Trophoblast cell (in vitro differentiated cells and primary cell): ENCODE results near the gene CPA5.

Experiments used
- DNase-seq, 2 donors: peaks; one replicate each; pipeline ENCODE4 v3.0.0-alpha.2; 2016
- H2AFZ ChIP-seq: 2 replicates; pipeline ENCODE4 v1.6.1; 2013; ENCODE audit warnings: low read length, moderate library complexity, mild to moderate bottlenecking; ENCODE audit not compliant: insufficient read depth, poor library complexity
- H2AK5ac ChIP-seq: 2 replicates; pipeline ENCODE4 v1.6.1; 2013; ENCODE audit warnings: mild to moderate bottlenecking, low read length
- H2BK120ac ChIP-seq: 2 replicates; pipeline ENCODE4 v1.6.1; 2013; ENCODE audit warnings: low read length, mild to moderate bottlenecking, moderate library complexity; ENCODE audit not compliant: insufficient read depth, poor library complexity
- H2BK12ac ChIP-seq: 2 replicates; pipeline ENCODE4 v1.6.1; 2013; ENCODE audit warnings: mild to moderate bottlenecking, low read length, moderate library complexity
- H2BK5ac ChIP-seq: 2 replicates; pipeline ENCODE4 v1.6.1; 2013; ENCODE audit warnings: low read length, low read depth, moderate library complexity, mild to moderate bottlenecking; ENCODE audit not compliant: poor library complexity
- H3K14ac ChIP-seq: 2 replicates; pipeline ENCODE4 v1.6.1; 2013; ENCODE audit warnings: mild to moderate bottlenecking, low read length
- H3K18ac ChIP-seq: 2 replicates; pipeline ENCODE4 v1.6.1; 2013; ENCODE audit warnings: mild to moderate bottlenecking, low read length
- H3K23ac ChIP-seq: 2 replicates; pipeline ENCODE4 v1.6.1; 2013; ENCODE audit warnings: low read length
- H3K27ac ChIP-seq: 2 replicates; pipeline ENCODE4 v1.5.1; 2013; ENCODE audit warnings: low read depth, mild to moderate bottlenecking, inconsistent platforms, low read length, moderate library complexity
- H3K27me3 ChIP-seq: 2 replicates; pipeline ENCODE4 v1.6.1; 2013; ENCODE audit warnings: inconsistent platforms, mild to moderate bottlenecking, low read length, moderate library complexity; ENCODE audit not compliant: insufficient read depth
- H3K36me3 ChIP-seq, 2 experiments: 1 replicate in 1 of 2; 2 replicates in 1 of 2; pipeline ENCODE4 v1.6.1; 2013; ENCODE audit warnings: low read length in 2 of 2, mild to moderate bottlenecking in 2 of 2, moderate library complexity in 1 of 2; ENCODE audit not compliant: insufficient read depth in 2 of 2, control insufficient read depth in 1 of 2
- H3K4ac ChIP-seq: 2 replicates; pipeline ENCODE4 v1.6.1; 2013; ENCODE audit warnings: low read depth, mild to moderate bottlenecking, low read length, moderate library complexity
- H3K4me1 ChIP-seq, 2 experiments: 1 replicate in 1 of 2; 2 replicates in 1 of 2; pipeline ENCODE4 v1.6.1; 2013; ENCODE audit warnings: low read length in 2 of 2, mild to moderate bottlenecking in 2 of 2, moderate library complexity in 1 of 2; ENCODE audit not compliant: insufficient read depth in 2 of 2, control insufficient read depth in 1 of 2
- H3K4me2 ChIP-seq: 2 replicates; pipeline ENCODE4 v1.6.1; 2013; ENCODE audit warnings: inconsistent platforms, mild to moderate bottlenecking, low read length, moderate library complexity
- H3K4me3 ChIP-seq: 2 replicates; pipeline ENCODE4 v1.5.1; 2013; ENCODE audit warnings: mild to moderate bottlenecking, low read depth, low read length, inconsistent platforms
- H3K79me1 ChIP-seq: one replicate; pipeline ENCODE4 v1.6.1; 2013; ENCODE audit warnings: low read length
- H3K79me2 ChIP-seq: 2 replicates; pipeline ENCODE4 v1.6.1; 2013; ENCODE audit warnings: low read length, mild to moderate bottlenecking; ENCODE audit not compliant: control insufficient read depth, insufficient read depth, poor library complexity
- H3K9ac ChIP-seq: 2 replicates; pipeline ENCODE4 v1.6.1; 2013; ENCODE audit warnings: mild to moderate bottlenecking, low read length
- H3K9me3 ChIP-seq: 2 replicates; pipeline ENCODE4 v1.6.1; 2013; ENCODE audit warnings: low read depth, mild to moderate bottlenecking, control low read depth, inconsistent platforms, low read length; ENCODE audit not compliant: insufficient read depth
- H4K12ac ChIP-seq: 2 replicates; pipeline ENCODE4 v1.6.1; 2013; ENCODE audit warnings: low read depth, mild to moderate bottlenecking, low read length, moderate library complexity
- H4K8ac ChIP-seq: 2 replicates; pipeline ENCODE4 v1.6.1; 2013; ENCODE audit warnings: low read depth, mild to moderate bottlenecking, low read length, moderate library complexity
- H4K91ac ChIP-seq: one replicate; pipeline ENCODE4 v1.6.1; 2013; ENCODE audit warnings: low read depth, mild to moderate bottlenecking, low read length, moderate library complexity
- WGBS: extraction: QIAGEN DNeasy Blood & Tissue Kit; methylation state at CpG from one replicate; pipeline ENCODE4 v1.1.7; 2013; ENCODE audit warnings: missing lambda C conversion rate; ENCODE audit not compliant: insufficient read length, insufficient coverage; ENCODE audit errors: extremely low coverage; 5-methylcytosine and 5-hydroxymethylcytosine counted together

Gene CPA5

GRCh38 chr7:130394421-130395195 lies 50.0 kb downstream of the CPA5 start:
- Histone ChIP-seq H3K4me1 (peaks cover 13% of the 10 kb centered on the region in 2 experiments), H3K4me3 (no peak overlapping the region), H4K12ac (no peak overlapping the region), H2BK120ac (peak overlapping the region; percentile 68), H2AK5ac (no peak overlapping the region), H3K18ac (no peak overlapping the region), H3K27ac (peak overlapping the region; percentile 78), H3K27me3 (no peaks in the 10 kb centered on the region), H3K4me2 (no peak overlapping the region), H3K23ac (no peak overlapping the region), H4K91ac (peak overlapping the region; percentile 39), H3K9me3 (no peaks in the 10 kb centered on the region), H4K8ac (peak overlapping the region; percentile 13), H3K4ac (no peak overlapping the region), H2AFZ (no peak overlapping the region), H3K79me1 (peaks cover 14% of the 10 kb centered on the region), H3K9ac (no peak overlapping the region), H3K79me2 (peaks cover 2% of the 10 kb centered on the region), H2BK5ac (peak overlapping the region; percentile 38), H3K36me3 (peaks cover 0 to 2% of the 10 kb centered on the region in 2 experiments), H2BK12ac (peak overlapping the region; percentile 40), H3K14ac (peak overlapping the region; percentile 17)
- no peak for DNase-seq
- no CpG with 5 or more reads among the region's 7 CpGs for WGBS

GRCh38 chr7:130395421-130395820 lies 50.8 kb downstream of the CPA5 start:
- Histone ChIP-seq H3K23ac (no peak overlapping the region), H3K79me1 (peaks cover 16% of the 10 kb centered on the region), H3K9me3 (no peaks in the 10 kb centered on the region), H4K8ac (no peak overlapping the region), H4K91ac (no peak overlapping the region), H3K14ac (no peak overlapping the region), H2AFZ (no peak overlapping the region), H3K18ac (no peak overlapping the region), H3K36me3 (peaks cover 0 to 2% of the 10 kb centered on the region in 2 experiments), H2BK120ac (no peak overlapping the region), H3K79me2 (peaks cover 2% of the 10 kb centered on the region), H2BK12ac (no peak overlapping the region), H3K27ac (no peak overlapping the region), H3K4me2 (no peak overlapping the region), H3K27me3 (no peaks in the 10 kb centered on the region), H4K12ac (no peak overlapping the region), H3K4ac (no peak overlapping the region), H3K4me3 (no peak overlapping the region), H3K9ac (no peak overlapping the region), H2AK5ac (no peak overlapping the region), H3K4me1 (peaks cover 13% of the 10 kb centered on the region in 2 experiments), H2BK5ac (no peak overlapping the region)
- no peak for DNase-seq
- WGBS: no CpG with 5 or more reads among the region's 5 CpGs

GRCh38 chr7:130396109-130396508 lies 51.5 kb downstream of the CPA5 start:
- H3K79me2 ChIP-seq: peaks cover 2% of the 10 kb centered on the region
- H2BK120ac ChIP-seq: peak overlapping the region; percentile 30
- no peak overlapping the region for H4K8ac ChIP-seq
- H2AFZ ChIP-seq: no peak overlapping the region
- no peak overlapping the region for H2BK5ac ChIP-seq
- H3K27ac ChIP-seq: no peak overlapping the region
- peak overlapping the region; percentile 65 for H2BK12ac ChIP-seq
- no peak overlapping the region for H3K9ac ChIP-seq
- no peaks in the 10 kb centered on the region for H3K27me3 ChIP-seq
- WGBS: no CpG with 5 or more reads among the region's 3 CpGs
- no peak overlapping the region for H4K12ac ChIP-seq
- H3K14ac ChIP-seq: peak overlapping the region; percentile 79
- H3K36me3 ChIP-seq: peaks cover 0 to 2% of the 10 kb centered on the region in 2 experiments
- H3K4me2 ChIP-seq: no peak overlapping the region
- no peak overlapping the region for H3K18ac ChIP-seq
- H3K23ac ChIP-seq: no peak overlapping the region
- peaks cover 16% of the 10 kb centered on the region for H3K79me1 ChIP-seq
- peaks cover 13 to 14% of the 10 kb centered on the region in 2 experiments for H3K4me1 ChIP-seq
- no peak overlapping the region for H3K4me3 ChIP-seq
- H3K4ac ChIP-seq: peak overlapping the region; percentile 21
- no peaks in the 10 kb centered on the region for H3K9me3 ChIP-seq
- peak overlapping the region; percentile 81 for H4K91ac ChIP-seq
- no peak for DNase-seq
- H2AK5ac ChIP-seq: no peak overlapping the region

- no peak overlapping the region for H2BK12ac ChIP-seq
- H4K12ac ChIP-seq: no peak overlapping the region
- no peak overlapping the region for H4K91ac ChIP-seq
- no peak overlapping the region for H3K23ac ChIP-seq
- no CpG with 5 or more reads among the region's 7 CpGs for WGBS
- H2AK5ac ChIP-seq: no peak overlapping the region
- no peak overlapping the region for H3K14ac ChIP-seq
- peaks cover 13 to 14% of the 10 kb centered on the region in 2 experiments for H3K4me1 ChIP-seq
- no peak overlapping the region for H3K9ac ChIP-seq
- H2AFZ ChIP-seq: no peak overlapping the region
- no peak overlapping the region for H3K4me3 ChIP-seq
- no peak for DNase-seq
- peaks cover 19% of the 10 kb centered on the region for H3K79me1 ChIP-seq
- H2BK5ac ChIP-seq: no peak overlapping the region
- H4K8ac ChIP-seq: no peak overlapping the region
- H2BK120ac ChIP-seq: no peak overlapping the region
- H3K36me3 ChIP-seq: peaks cover 0 to 2% of the 10 kb centered on the region in 2 experiments
- H3K4ac ChIP-seq: no peak overlapping the region
- H3K27me3 ChIP-seq: no peaks in the 10 kb centered on the region
- H3K27ac ChIP-seq: no peak overlapping the region
- H3K18ac ChIP-seq: no peak overlapping the region
- no peaks in the 10 kb centered on the region for H3K9me3 ChIP-seq
- peaks cover 2% of the 10 kb centered on the region for H3K79me2 ChIP-seq
- H3K4me2 ChIP-seq: no peak overlapping the region
These were observed 52.6 kb downstream of the CPA5 start for GRCh38 chr7:130397051-130397757.
